Activated B cell treated with CpG ODN at 0.5 μM for 24 hours (primary cell): Measurements from ENCODE around the gene SCFD1. TPM values are rescaled to one million over a fixed set of nuclear protein-coding genes. Genes with fewer than 3 reads are reported as not detected.
A peak's percentile ranks its signal among the peaks of the same experiment; 100 is the strongest.
"Not testable (repeated sequence)": the region's sequence is repeated elsewhere in the genome, so short reads cannot be mapped to it uniquely, and the experiment has no call there.

Source experiments
- ATAC-seq: fragments of 200-7000 bp; cut with Tn5 transposase; one replicate; pipeline ENCODE4 v1.10.0; 2021; ENCODE audit warnings: low read depth, mild to moderate bottlenecking, moderate library complexity
- CTCF ChIA-PET: fragments of 350-600 bp; sonication (Branson Sonifier 250); formaldehyde crosslinking; loops from one replicate; lab custom pipeline; 2021; ENCODE audit warnings: antibody characterized with exemption; lab: Charles Lee
- POLR2A ChIA-PET: fragments of 350-600 bp; sonication (Branson Sonifier 250); formaldehyde crosslinking; loops from one replicate; lab custom pipeline; 2021; ENCODE audit warnings: antibody characterized with exemption; lab: Charles Lee
- DNase-seq: peaks from one replicate; pipeline ENCODE4 v3.0.0; 2022
- H3K27ac Mint-ChIP-seq: one replicate; pipeline ENCODE4 v1.8.0; 2020; ENCODE audit warnings: mixed read lengths
- H3K27me3 Mint-ChIP-seq: one replicate; pipeline ENCODE4 v1.8.0; 2021; ENCODE audit warnings: mixed read lengths
- H3K36me3 Mint-ChIP-seq: one replicate; pipeline ENCODE4 v1.8.0; 2021; ENCODE audit warnings: low read depth, mixed read lengths
- H3K4me1 Mint-ChIP-seq: one replicate; pipeline ENCODE4 v1.8.0; 2021; ENCODE audit warnings: mixed read lengths
- H3K4me3 Mint-ChIP-seq: one replicate; pipeline ENCODE4 v1.8.0; 2020; ENCODE audit warnings: mild to moderate bottlenecking, mixed read lengths
- H3K9me3 Mint-ChIP-seq: one replicate; pipeline ENCODE4 v1.8.0; 2020; ENCODE audit warnings: mixed read lengths
- intact Hi-C: fragments of 100-400 bp; cut with micrococcal nuclease; formaldehyde crosslinking; loops from one replicate; pipeline ENCODE4 v1.15.1; 2024
- total RNA-seq: library from RNA; stranded (reverse); gene quantifications from 2 replicates; pipeline ENCODE4 v1.2.3, GENCODE V29; 2022
- TF ChIP-seq, protein P1 (sequence below): fragments of 200-600 bp; IDR thresholded peaks from one replicate; pipeline ENCODE4 v1.8.0; 2022; ENCODE audit warnings: antibody characterized with exemption, mild to moderate bottlenecking

Gene SCFD1
- total RNA-seq, 1 donor from 2014 or later: 83.6 TPM

- H3K9me3 Mint-ChIP-seq: no peaks in the 10 kb centered on the region
- no peak for ATAC-seq
- H3K4me1 Mint-ChIP-seq: no peaks in the 10 kb centered on the region
- intact Hi-C loops: no loop called here
- ChIA-PET POLR2A (no interaction called here), CTCF (no interaction called here)
- TF ChIP-seq, protein P1, sequence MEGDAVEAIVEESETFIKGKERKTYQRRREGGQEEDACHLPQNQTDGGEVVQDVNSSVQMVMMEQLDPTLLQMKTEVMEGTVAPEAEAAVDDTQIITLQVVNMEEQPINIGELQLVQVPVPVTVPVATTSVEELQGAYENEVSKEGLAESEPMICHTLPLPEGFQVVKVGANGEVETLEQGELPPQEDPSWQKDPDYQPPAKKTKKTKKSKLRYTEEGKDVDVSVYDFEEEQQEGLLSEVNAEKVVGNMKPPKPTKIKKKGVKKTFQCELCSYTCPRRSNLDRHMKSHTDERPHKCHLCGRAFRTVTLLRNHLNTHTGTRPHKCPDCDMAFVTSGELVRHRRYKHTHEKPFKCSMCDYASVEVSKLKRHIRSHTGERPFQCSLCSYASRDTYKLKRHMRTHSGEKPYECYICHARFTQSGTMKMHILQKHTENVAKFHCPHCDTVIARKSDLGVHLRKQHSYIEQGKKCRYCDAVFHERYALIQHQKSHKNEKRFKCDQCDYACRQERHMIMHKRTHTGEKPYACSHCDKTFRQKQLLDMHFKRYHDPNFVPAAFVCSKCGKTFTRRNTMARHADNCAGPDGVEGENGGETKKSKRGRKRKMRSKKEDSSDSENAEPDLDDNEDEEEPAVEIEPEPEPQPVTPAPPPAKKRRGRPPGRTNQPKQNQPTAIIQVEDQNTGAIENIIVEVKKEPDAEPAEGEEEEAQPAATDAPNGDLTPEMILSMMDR: no peak
- H3K36me3 Mint-ChIP-seq: peaks cover 67% of the 10 kb centered on the region
- H3K4me3 Mint-ChIP-seq: no peak overlapping the region
- H3K27ac Mint-ChIP-seq: no peak overlapping the region
- no peaks in the 10 kb centered on the region for H3K27me3 Mint-ChIP-seq
- no peak for DNase-seq
Observed at GRCh38 chr14:30603402-30603801, 18.7 kb upstream of the SCFD1 start.

DNA sequence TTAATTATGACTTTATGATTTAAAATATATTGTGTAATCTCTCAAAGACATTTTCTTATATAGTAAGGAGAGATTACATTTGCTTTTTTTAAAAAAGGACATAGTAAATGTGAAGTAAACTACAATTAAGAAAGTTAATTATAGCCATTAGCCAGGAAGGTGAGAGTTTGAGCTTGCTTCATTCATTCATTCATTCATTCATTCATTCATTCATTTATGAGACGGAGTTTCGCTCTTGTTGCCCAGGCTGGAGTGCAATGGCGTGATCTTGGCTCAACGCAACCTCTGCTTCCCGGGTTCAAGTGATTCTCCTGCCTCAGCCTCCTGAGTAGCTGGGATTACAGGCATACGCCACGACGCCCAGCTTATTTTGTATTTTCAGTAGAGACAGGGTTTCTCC is 17.4 kb upstream of the SCFD1 start:
- H3K4me3 Mint-ChIP-seq, intact Hi-C loops, H3K4me1 Mint-ChIP-seq, H3K9me3 Mint-ChIP-seq, DNase-seq, ATAC-seq, H3K27me3 Mint-ChIP-seq, POLR2A ChIA-PET, CTCF ChIA-PET, H3K27ac Mint-ChIP-seq: not testable (repeated sequence)
- H3K36me3 Mint-ChIP-seq: peaks cover 64% of the 10 kb centered on the region

DNA sequence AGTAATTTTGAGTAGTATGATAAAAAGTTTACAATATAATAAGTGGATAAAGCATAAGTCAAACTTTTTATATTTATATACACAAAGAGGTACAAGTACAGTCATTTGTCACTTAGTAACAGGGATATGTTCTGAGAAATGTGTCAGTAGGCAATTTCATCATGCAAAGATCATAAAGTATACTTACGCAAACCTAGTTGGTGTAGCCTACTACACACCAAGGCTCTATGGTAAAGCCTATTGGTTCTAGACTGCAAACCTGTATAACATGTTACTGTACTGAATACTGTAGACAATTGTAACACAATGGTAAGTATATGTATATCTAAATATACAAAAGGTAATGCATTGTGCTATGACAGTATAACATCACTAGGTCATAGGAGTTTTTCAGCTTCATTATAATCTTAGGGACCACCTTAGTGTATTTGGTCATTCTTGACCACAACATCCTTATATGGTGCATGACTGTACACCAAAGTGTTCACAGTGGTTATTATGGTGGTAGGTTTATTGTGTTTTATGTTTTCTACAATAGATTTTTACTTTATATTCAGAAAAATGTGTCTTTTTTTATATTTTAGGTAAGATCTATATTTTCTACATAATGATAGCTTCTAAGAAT is 14.9 kb upstream of the SCFD1 start:
- intact Hi-C loops: no loop called here
- H3K9me3 Mint-ChIP-seq: no peaks in the 10 kb centered on the region
- CTCF ChIA-PET: no interaction called here

DNA sequence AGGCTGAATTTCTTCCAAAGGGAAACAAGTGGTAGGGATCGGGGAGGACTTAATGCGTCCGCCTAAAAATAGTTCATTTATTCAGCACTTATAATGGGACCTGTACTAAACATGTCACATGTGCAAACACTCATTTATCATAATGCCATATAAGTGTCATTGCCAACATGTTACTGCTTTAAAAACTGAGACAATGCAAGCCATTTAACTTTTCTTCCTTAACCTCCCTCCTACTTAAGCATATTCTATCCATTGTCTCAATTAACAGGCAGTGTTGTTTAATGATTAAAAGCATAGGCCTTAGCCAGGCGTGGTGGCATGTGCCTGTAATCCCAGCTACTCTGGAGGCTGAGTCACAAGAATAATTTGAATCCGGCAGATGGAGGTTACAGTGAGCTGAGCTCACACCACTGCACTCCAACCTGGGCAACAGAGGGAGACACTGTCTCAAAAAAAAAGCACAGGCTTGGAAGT is 13.5 kb upstream of the SCFD1 start:
- Mint-ChIP-seq H3K4me3 (no peak overlapping the region), H3K4me1 (no peaks in the 10 kb centered on the region), H3K36me3 (peaks cover 49% of the 10 kb centered on the region), H3K9me3 (no peaks in the 10 kb centered on the region), H3K27me3 (no peaks in the 10 kb centered on the region), H3K27ac (no peak overlapping the region)
- CTCF ChIA-PET: no interaction called here
- POLR2A ChIA-PET: no interaction called here
- ATAC-seq (no peak), DNase-seq (no peak)
- intact Hi-C loops: no loop called here
- TF ChIP-seq, protein P1: no peak

More for the DNA sequence above, 14.9 kb upstream of the SCFD1 start:
- Mint-ChIP-seq H3K4me1 (no peaks in the 10 kb centered on the region), H3K27ac (no peak overlapping the region), H3K27me3 (no peaks in the 10 kb centered on the region), H3K4me3 (no peak overlapping the region), H3K36me3 (peaks cover 56% of the 10 kb centered on the region)
- TF ChIP-seq, protein P1: no peak
- ATAC-seq: no peak
- no peak for DNase-seq
- POLR2A ChIA-PET: no interaction called here

DNA sequence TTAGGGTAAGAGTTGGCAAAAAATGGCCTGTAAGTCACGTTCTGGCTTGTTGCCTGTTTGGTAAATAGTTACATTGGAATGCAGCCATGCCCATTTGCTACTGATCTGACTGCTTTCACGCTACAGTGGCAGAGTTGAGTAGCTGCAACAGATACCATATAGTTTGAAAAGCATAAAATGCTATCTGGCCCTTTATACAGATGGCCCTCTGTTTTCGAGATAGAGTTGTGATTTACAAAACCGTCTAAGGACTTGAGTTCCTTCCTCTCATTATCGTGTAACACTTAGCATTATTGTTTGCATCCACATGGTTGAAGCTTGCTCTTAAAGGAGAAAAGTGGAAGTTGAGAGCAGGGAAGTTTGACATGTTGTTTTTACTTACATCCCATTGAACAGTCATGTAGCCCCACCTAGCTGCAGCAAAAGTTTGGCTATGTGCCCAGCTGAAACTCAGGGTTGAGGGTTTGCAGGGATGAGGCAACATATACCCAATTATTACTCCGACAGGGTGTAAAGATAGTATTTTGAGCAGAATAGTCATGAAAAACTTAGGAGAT is 11.3 kb upstream of the SCFD1 start:
- Mint-ChIP-seq H3K4me1 (no peaks in the 10 kb centered on the region), H3K4me3 (peak overlapping the region; percentile 38), H3K27ac (no peak overlapping the region), H3K36me3 (peaks cover 42% of the 10 kb centered on the region), H3K27me3 (no peaks in the 10 kb centered on the region), H3K9me3 (no peaks in the 10 kb centered on the region)
- ChIA-PET POLR2A (no interaction called here), CTCF (interaction anchor here (0.6 to 1.5 kb wide), 2 partner anchors 237 to 1532 kb away, joined by 3 to 5 read pairs; no protein-coding TSS in a partner anchor)
- DNase-seq: no peak
- ATAC-seq: no peak
- TF ChIP-seq, protein P1: no peak
- intact Hi-C loops: loop anchor here (1.0 kb wide), 2 partner anchors 9 to 236 kb away; no protein-coding TSS in a partner anchor
